ENCODE measurements around the gene IL4I1. TPM values are rescaled to one million over a fixed set of nuclear protein-coding genes. Genes with fewer than 3 reads are reported as not detected.

The IL4I1 gene
- total RNA-seq, 3 donors from 2014 or later = 1.2 to 1.7 (median 1.6) TPM

- Histone ChIP-seq H3K4me3 (no peak overlapping the region), H3K36me3 (ENCODE audit: low read depth) (no peaks in the 10 kb centered on the region), H3K4me1 (ENCODE audit: low read depth) (peaks cover 14% of the 10 kb centered on the region), H3K9me3 (no peaks in the 10 kb centered on the region)
- DNase-seq = peak in 2 of 3 donors; percentile 4 to 51
- intact Hi-C loops (cut with DNase I, micrococcal nuclease) = no loop called here
- no peak for TF ChIP-seq CTCF (IDR thresholded peaks at IDR 0.05)
- no peak for ATAC-seq
These were observed 40.1 kb downstream of the IL4I1 start for GRCh38 chr19:49856574-49857021.

GRCh38 chr19:49855676-49856573 lies 40.8 kb downstream of the IL4I1 start:
- DNase-seq (peak in 2 of 3 donors; percentile 5 to 47), ATAC-seq (no peak)
- Histone ChIP-seq H3K4me1 (ENCODE audit: low read depth) (peaks cover 14% of the 10 kb centered on the region), H3K9me3 (no peaks in the 10 kb centered on the region), H3K36me3 (ENCODE audit: low read depth) (no peaks in the 10 kb centered on the region), H3K4me3 (no peak overlapping the region)
- intact Hi-C loops (cut with DNase I, micrococcal nuclease) = no loop called here
- TF ChIP-seq CTCF (IDR thresholded peaks at IDR 0.05) = no peak

GRCh38 chr19:49855277-49855675 lies 41.4 kb downstream of the IL4I1 start:
- no peak for TF ChIP-seq CTCF (IDR thresholded peaks at IDR 0.05)
- no peaks in the 10 kb centered on the region for H3K36me3 ChIP-seq (ENCODE audit: low read depth)
- DNase-seq = peak in 2 of 3 donors; percentile 3 to 48

GRCh38 chr19:49854378-49855263 lies 42.1 kb downstream of the IL4I1 start:
- ATAC-seq = no peak
- peaks cover 14% of the 10 kb centered on the region for H3K4me1 ChIP-seq (ENCODE audit: low read depth)
- H3K36me3 ChIP-seq (ENCODE audit: low read depth) = no peaks in the 10 kb centered on the region
- no peaks in the 10 kb centered on the region for H3K9me3 ChIP-seq
- peak in 2 of 3 donors; percentile 39 to 67 for DNase-seq
- TF ChIP-seq CTCF (IDR thresholded peaks at IDR 0.05) = no peak
- no peak overlapping the region for H3K4me3 ChIP-seq
- intact Hi-C loops (cut with DNase I, micrococcal nuclease) = no loop called here

More at GRCh38 chr19:49855277-49855675, 41.4 kb downstream of the IL4I1 start:
- Histone ChIP-seq H3K9me3 (no peaks in the 10 kb centered on the region), H3K4me3 (no peak overlapping the region), H3K4me1 (ENCODE audit: low read depth) (peaks cover 14% of the 10 kb centered on the region)
- intact Hi-C loops (cut with DNase I, micrococcal nuclease) = no loop called here
- no peak for ATAC-seq

- Histone ChIP-seq H3K4me1 (ENCODE audit: low read depth) (peaks cover 14% of the 10 kb centered on the region), H3K4me3 (no peak overlapping the region), H3K9me3 (no peaks in the 10 kb centered on the region), H3K36me3 (ENCODE audit: low read depth) (no peaks in the 10 kb centered on the region)
- intact Hi-C loops (cut with DNase I, micrococcal nuclease) = no loop called here
- no peak for TF ChIP-seq CTCF (IDR thresholded peaks at IDR 0.05)
- no peak for DNase-seq
- ATAC-seq = no peak
These were observed 42.8 kb downstream of the IL4I1 start for GRCh38 chr19:49853852-49854377.
